ENCODE data around the gene UBAC1.

The UBAC1 gene

GRCh38 chr9:135941288-135941995, 19.7 kb downstream of the UBAC1 start:
- DNase-seq (ENCODE audit: low spot score): no peak

- peak; percentile 52 for DNase-seq (ENCODE audit: low spot score)
Measured at GRCh38 chr9:135939351-135940265, 21.6 kb downstream of the UBAC1 start.

- DNase-seq (ENCODE audit: low spot score): no peak
Measured at GRCh38 chr9:135937521-135938489, 23.4 kb downstream of the UBAC1 start.

- no peak for DNase-seq (ENCODE audit: low spot score)
Measured at GRCh38 chr9:135933114-135933513, 28.1 kb downstream of the UBAC1 start.

- no peak for DNase-seq (ENCODE audit: low spot score)
Measured at GRCh38 chr9:135932656-135933055, 28.5 kb downstream of the UBAC1 start.

GRCh38 chr9:135931349-135931820, 29.8 kb downstream of the UBAC1 start:
- no peak for DNase-seq (ENCODE audit: low spot score)

GRCh38 chr9:135930446-135931345, 30.5 kb downstream of the UBAC1 start:
- DNase-seq (ENCODE audit: low spot score): no peak

- no peak for DNase-seq (ENCODE audit: low spot score)
Measured at GRCh38 chr9:135929656-135930445, 31.3 kb downstream of the UBAC1 start.

GRCh38 chr9:135928731-135929655, 32.2 kb downstream of the UBAC1 start:
- no peak for DNase-seq (ENCODE audit: low spot score)

GRCh38 chr9:135928074-135928730, 33.0 kb downstream of the UBAC1 start:
- DNase-seq (ENCODE audit: low spot score): no peak

GRCh38 chr9:135927195-135928013, 33.8 kb downstream of the UBAC1 start:
- DNase-seq (ENCODE audit: low spot score): no peak

GRCh38 chr9:135926402-135927194, 34.6 kb downstream of the UBAC1 start:
- peak; percentile 43 for DNase-seq (ENCODE audit: low spot score)

GRCh38 chr9:135925496-135926133, 35.6 kb downstream of the UBAC1 start:
- DNase-seq (ENCODE audit: low spot score): peak; percentile 31

- no peak for DNase-seq (ENCODE audit: low spot score)
Measured at GRCh38 chr9:135924628-135925338, 36.4 kb downstream of the UBAC1 start.

- no peak for DNase-seq (ENCODE audit: low spot score)
Measured at GRCh38 chr9:135923508-135923907, 37.7 kb downstream of the UBAC1 start.

All from CD4-positive, alpha-beta T cell treated with Interleukin-2 at 100 ng/mL for 4 hours (primary cell).